ENCODE measurements around the gene HS6ST1. TPM values are rescaled to one million over a fixed set of nuclear protein-coding genes. Genes with fewer than 3 reads are reported as not detected.

HS6ST1 gene
- total and polyA plus RNA-seq, 10 donors = 7.2 to 99.5 (median 57.0) TPM

DNA sequence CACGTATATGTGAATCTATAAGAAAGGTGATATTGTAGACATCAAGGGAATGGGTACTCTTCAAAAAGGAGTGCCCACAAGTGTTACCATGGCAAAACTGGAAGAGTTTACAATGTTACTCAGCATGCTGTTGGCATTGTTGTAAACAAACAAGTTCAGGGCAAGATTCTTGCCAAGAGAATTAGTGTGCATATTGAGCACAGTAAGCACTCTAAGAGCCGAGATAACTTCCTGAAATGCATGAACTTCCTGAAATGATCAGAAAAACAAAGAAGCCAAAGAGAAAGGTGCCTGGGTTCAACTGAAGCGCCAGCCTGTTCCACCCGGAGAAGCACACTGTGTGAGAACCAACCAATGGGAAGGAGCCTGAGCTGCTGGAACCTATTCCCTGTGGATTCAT, 101.0 kb downstream of the HS6ST1 start:
- Histone ChIP-seq H3K27me3 (replicated peaks in 1 of 7) (peaks cover 0 to 3% (median 0%) of the 10 kb centered on the region in 7 donors), H3K9me3 (no peaks in the 10 kb centered on the region), H3K27ac (no peak overlapping the region), H3K36me3 (no peaks in the 10 kb centered on the region), H3K4me3 (no peak overlapping the region), H3K4me1 (peaks cover 0 to 9% (median 0%) of the 10 kb centered on the region in 6 donors)
- no peak for TF ChIP-seq POLR2A (IDR thresholded peaks at IDR 0.05)
- TF ChIP-seq, protein P1, sequence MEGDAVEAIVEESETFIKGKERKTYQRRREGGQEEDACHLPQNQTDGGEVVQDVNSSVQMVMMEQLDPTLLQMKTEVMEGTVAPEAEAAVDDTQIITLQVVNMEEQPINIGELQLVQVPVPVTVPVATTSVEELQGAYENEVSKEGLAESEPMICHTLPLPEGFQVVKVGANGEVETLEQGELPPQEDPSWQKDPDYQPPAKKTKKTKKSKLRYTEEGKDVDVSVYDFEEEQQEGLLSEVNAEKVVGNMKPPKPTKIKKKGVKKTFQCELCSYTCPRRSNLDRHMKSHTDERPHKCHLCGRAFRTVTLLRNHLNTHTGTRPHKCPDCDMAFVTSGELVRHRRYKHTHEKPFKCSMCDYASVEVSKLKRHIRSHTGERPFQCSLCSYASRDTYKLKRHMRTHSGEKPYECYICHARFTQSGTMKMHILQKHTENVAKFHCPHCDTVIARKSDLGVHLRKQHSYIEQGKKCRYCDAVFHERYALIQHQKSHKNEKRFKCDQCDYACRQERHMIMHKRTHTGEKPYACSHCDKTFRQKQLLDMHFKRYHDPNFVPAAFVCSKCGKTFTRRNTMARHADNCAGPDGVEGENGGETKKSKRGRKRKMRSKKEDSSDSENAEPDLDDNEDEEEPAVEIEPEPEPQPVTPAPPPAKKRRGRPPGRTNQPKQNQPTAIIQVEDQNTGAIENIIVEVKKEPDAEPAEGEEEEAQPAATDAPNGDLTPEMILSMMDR (IDR thresholded peaks at IDR 0.05 in 8 of 11, conservative IDR thresholded peaks at IDR 0.05 in 3 of 11) = no peak
- TF ChIP-seq POLR2AphosphoS5 (IDR thresholded peaks at IDR 0.05) = no peak
- DNase-seq = no peak
- WGBS, 5 donors = 30 to 36% (median 32%) methylated on average over 4 of the region's 4 CpGs
- intact Hi-C loops (cut with DNase I; ENCODE audit: low total_unique reads) = no loop called here

- 67 to 87% (median 74%) methylated on average over 10 of the region's 10 CpGs for WGBS, 5 donors
- TF ChIP-seq POLR2AphosphoS5 (IDR thresholded peaks at IDR 0.05) = no peak
- intact Hi-C loops (cut with DNase I; ENCODE audit: low total_unique reads) = no loop called here
- H3K4me1 ChIP-seq = peaks cover 0 to 9% (median 0%) of the 10 kb centered on the region in 6 donors
- DNase-seq = no peak
- H3K27me3 ChIP-seq (replicated peaks in 1 of 7) = peaks cover 0 to 3% (median 0%) of the 10 kb centered on the region in 7 donors
- no peaks in the 10 kb centered on the region for H3K36me3 ChIP-seq
- H3K9me3 ChIP-seq = no peaks in the 10 kb centered on the region
- no peak overlapping the region for H3K27ac ChIP-seq
- H3K4me3 ChIP-seq = no peak overlapping the region
Measured at GRCh38 chr2:128215897-128216642, 102.6 kb downstream of the HS6ST1 start.

Small RNAs within 50 kb of the gene (small RNA-seq; reads per million reads assigned to genes)
- 0 reads per million in 4 donors for gene RF00019

Other genes starting within 250 kb of the HS6ST1 start
- gene UGGT1, start 227.7 kb downstream of the HS6ST1 start, total RNA-seq = 10 to 100 TPM; 43.9 to 64.6 (median 50.0) TPM
- 1 to 10 TPM; 4.0 to 6.7 (median 4.5) TPM for gene UGGT1, start 227.7 kb downstream of the HS6ST1 start, polyA plus RNA-seq

All from spleen (tissue), 11 donors.